Ishikawa (cell line): Measurements from ENCODE around the gene COPZ1.

Experiments
- CEBPB ChIP-seq: IDR thresholded peaks from 2 replicates; pipeline ENCODE4 v1.6.1; 2012
- CREB1 ChIP-seq: IDR thresholded peaks from 2 replicates; pipeline ENCODE4 v1.6.1; 2012; ENCODE audit warnings: low read depth
- EGR1 ChIP-seq: IDR thresholded peaks from 2 replicates; pipeline ENCODE4 v1.6.1; 2012
- EP300 ChIP-seq: IDR thresholded peaks from 2 replicates; pipeline ENCODE4 v1.6.1; 2012; ENCODE audit warnings: borderline replicate concordance
- FOXM1 ChIP-seq: IDR thresholded peaks from 2 replicates; pipeline ENCODE4 v1.6.1; 2012; ENCODE audit warnings: low read depth, borderline replicate concordance
- MAX ChIP-seq: IDR thresholded peaks from 2 replicates; pipeline ENCODE4 v1.6.1; 2012
- NFIC ChIP-seq: IDR thresholded peaks from 2 replicates; pipeline ENCODE4 v1.6.1; 2012
- RAD21 ChIP-seq: IDR thresholded peaks from 2 replicates; pipeline ENCODE4 v1.6.1; 2012; ENCODE audit warnings: low read depth
- REST ChIP-seq: IDR thresholded peaks from 2 replicates; pipeline ENCODE4 v1.6.1; 2012; ENCODE audit warnings: low read depth, mild to moderate bottlenecking
- TAF1 ChIP-seq: IDR thresholded peaks from 2 replicates; pipeline ENCODE4 v1.6.1; 2012; ENCODE audit warnings: low read depth, mild to moderate bottlenecking
- TCF12 ChIP-seq: IDR thresholded peaks from 2 replicates; pipeline ENCODE4 v1.6.1; 2012; ENCODE audit warnings: low read depth
- TEAD4 ChIP-seq: IDR thresholded peaks from 2 replicates; pipeline ENCODE4 v1.6.1; 2012
- USF1 ChIP-seq: IDR thresholded peaks from 2 replicates; pipeline ENCODE4 v1.6.1; 2012
- YY1 ChIP-seq: IDR thresholded peaks from 2 replicates; pipeline ENCODE4 v1.6.1; 2012; ENCODE audit warnings: low read depth
- ZBTB7A ChIP-seq: IDR thresholded peaks from 2 replicates; pipeline ENCODE4 v1.6.1; 2012; ENCODE audit warnings: low read depth

The COPZ1 gene

GRCh38 chr12:54359762-54360351 lies 34.9 kb downstream of the COPZ1 start:
- TF ChIP-seq TCF12: no peak
- TF ChIP-seq EP300: no peak
- TF ChIP-seq ZBTB7A: no peak
- TF ChIP-seq REST: no peak
- TF ChIP-seq CEBPB: no peak
- TF ChIP-seq YY1: no peak
- no peak for TF ChIP-seq TAF1
- TF ChIP-seq NFIC: no peak
- no peak for TF ChIP-seq MAX
- TF ChIP-seq EGR1: no peak
- TF ChIP-seq CREB1: no peak

- TF ChIP-seq RAD21 (peak; percentile 100), CREB1 (no peak), NFIC (no peak), TCF12 (no peak), ZBTB7A (peak; percentile 56; the same call in 1 of the 2 replicates), EGR1 (no peak), MAX (no peak; the same call in 1 of the 2 replicates), CEBPB (no peak), TEAD4 (peak; percentile 49; the same call in 1 of the 2 replicates), FOXM1 (no peak), TAF1 (no peak), YY1 (0 out of 2 replicates have a peak, but pooled peaks have one; percentile 21), REST (no peak), EP300 (no peak)
These were observed 36.0 kb downstream of the COPZ1 start for GRCh38 chr12:54360717-54361456.

- TF ChIP-seq TEAD4 (no peak), EGR1 (no peak), EP300 (no peak), NFIC (no peak), REST (no peak), CEBPB (no peak), TCF12 (no peak), CREB1 (no peak), RAD21 (no peak), ZBTB7A (no peak), FOXM1 (no peak), USF1 (no peak), TAF1 (no peak), MAX (no peak), YY1 (no peak)
These were observed 38.1 kb downstream of the COPZ1 start for GRCh38 chr12:54363047-54363446.

GRCh38 chr12:54363618-54364017 lies 38.7 kb downstream of the COPZ1 start:
- no peak for TF ChIP-seq MAX
